HG03045 (cell line): ENCODE measurements around the gene SATB1.

ENCODE experiments used
- ATAC-seq: cut with Tn5 transposase; IDR thresholded peaks from one replicate; pipeline ENCODE4 v1.9.1; 2021; ENCODE audit warnings: mild to moderate bottlenecking, moderate library complexity; ENCODE audit not compliant: unreplicated experiment

Gene SATB1

DNA sequence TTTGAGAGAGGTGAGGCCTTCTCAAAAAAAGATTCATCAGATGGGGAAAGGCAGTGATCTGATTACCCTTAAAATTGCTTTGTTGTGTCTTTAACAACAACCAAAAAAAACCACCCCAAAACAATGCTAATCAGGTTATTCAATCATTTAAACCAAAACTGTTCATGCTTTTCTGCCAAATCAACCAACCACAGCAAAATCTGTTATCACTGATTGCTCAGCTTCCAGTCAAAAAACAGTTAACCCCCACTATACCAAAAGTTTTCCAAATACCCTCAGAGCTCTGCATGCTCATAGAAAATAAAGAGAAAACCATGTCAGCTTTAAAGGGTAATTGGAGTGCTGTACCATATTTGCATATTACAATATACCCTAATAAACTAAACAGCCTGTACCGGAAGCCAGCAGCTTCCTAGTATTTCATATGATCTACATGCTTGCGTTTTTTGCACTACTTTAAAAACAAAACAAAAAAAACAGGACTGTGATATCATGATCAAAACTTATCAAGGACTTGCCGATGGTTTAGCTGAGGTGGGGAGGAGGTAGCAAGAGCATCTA, 22.8 kb downstream of the SATB1 start:
- ATAC-seq: no peak

DNA sequence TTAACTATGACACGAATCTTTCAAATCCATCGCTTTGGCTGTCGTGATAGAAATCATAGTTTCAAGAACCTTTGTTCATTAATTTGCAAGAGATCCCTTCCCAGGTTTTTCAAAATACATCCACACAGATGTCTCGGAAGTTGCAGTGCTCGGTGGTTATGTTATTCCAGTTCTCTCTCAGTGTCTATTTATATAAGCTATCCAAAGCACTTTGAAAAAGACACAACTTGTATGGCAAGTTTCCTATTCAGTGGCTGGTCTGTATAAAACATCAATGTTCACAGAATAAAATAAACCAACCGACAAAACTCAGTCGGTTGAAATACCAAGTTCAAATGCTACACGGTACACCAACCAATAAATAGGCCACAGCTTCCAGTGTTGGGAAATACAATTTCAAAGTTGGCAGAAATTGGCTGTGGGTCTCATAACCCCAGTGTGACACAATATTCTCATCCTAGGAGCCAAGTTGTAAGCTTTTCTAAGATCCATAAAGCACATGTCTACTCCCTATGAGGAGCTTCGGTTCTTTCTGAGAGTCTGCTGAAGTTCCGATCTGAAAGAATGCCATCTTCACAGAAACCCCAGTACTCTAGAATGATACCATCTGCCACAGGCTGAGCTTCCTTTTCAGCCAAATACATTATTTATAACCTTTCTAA, 23.7 kb downstream of the SATB1 start:
- no peak for ATAC-seq

DNA sequence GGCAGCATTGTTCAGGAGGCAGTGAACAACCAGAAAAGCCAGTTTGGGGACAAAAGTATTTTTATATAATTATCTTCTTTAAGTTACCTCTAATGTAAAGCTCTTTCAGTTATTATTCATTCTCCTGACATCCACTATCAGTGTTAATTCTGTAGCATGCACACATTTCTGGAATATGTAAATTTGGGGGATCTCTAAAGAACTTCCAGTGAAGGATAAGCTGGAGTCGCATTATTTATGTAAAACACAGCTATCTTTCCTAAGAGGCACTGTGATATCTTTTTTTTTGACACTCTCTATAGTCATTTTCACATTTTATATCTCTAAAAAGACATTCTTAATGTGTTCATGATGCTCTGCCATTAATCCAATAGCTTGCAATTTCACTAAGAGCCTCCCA, 26.7 kb downstream of the SATB1 start:
- no peak for ATAC-seq

DNA sequence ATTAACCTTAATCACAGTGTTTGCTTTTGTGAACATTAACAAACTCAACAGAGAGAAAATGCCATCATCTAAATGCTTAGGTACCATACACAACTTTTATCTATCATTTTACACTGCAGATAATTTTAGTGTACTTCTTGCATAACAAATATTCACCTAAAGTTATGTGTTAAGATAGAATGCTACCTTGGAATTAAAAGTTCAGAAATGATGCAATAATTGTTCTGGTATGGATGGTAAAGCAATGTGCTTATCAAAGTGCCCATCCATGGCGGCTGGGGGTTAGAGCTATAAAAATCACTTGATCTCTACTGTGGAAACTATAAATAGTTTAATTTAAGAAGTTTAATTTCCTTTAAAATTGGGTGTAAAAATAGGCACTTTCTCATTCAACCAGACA, 28.7 kb downstream of the SATB1 start:
- ATAC-seq: no peak

DNA sequence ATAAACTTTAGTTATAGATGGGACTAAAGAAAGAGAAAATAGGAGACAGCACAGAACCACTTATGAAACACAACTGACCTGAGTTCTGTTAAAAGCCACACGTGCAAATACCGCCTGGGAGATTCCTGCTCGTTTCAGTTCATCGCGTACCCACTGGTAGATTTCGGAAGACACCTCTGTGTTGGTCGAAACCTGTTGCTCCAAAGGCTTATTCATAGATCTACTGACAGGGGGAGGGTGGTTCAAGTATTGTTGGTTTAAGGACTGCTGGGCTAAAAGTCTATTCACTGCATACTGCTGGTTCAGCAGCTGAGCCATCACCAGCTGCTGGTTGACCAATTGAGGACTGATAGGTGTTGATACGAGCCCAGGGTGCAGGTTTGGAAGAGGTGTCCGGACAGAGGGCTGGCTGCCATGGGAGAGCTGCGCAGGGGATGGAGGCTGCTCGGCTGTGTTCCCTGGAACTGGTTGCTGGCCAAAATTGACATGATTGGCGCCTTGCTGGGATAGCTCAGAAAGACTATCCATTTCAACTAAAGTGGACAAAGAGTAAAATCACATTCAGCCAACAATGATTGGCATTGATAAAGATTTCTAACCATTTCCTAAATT, 30.6 kb downstream of the SATB1 start:
- ATAC-seq: no peak

DNA sequence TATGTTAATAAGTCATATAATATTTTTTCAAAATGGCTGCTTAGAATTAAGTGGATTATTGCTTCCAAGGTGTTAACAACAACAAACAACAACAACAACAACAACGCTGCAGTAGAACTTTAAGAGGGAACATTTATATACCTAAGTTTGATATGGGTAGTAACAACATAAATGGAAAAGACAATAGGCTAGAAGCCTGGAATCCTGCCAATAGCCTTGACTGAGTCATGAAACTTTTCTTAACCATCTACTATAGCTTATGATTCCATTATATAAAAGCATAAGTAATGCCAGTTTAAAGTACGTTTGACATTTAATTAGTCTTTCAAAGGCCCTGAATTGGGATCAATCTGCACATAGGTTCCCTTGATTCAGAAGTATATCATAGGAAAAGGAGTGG, 31.2 kb downstream of the SATB1 start:
- no peak for ATAC-seq

DNA sequence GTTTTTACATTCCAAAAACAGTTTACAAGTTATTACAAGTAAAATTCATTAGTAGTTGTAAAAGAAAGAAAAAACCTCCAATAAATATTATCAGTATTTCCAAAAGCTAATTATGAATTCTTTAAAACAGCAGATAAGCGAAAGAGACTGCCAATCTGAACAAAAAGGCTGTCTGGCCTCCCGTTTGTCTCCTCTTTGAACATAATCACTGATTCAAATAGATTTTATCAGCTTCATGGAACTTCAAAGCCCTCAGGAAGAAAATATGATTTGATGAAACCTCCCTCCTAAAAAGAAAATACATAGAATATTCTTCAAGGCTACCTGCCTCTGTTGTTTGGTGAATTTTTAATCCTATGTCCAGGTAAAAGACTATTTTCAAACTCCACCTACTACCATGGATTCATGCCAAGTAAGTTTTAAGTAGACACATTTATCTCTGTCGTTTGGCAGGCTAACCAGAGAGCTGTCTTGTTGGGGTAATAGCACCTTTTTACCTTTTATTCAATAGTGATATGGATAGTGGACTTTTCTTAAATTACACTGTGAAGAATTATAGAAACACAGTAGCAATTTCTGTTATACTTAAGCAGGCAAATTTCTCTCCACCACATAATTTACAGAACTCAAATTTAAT, 35.0 kb downstream of the SATB1 start:
- no peak for ATAC-seq

DNA sequence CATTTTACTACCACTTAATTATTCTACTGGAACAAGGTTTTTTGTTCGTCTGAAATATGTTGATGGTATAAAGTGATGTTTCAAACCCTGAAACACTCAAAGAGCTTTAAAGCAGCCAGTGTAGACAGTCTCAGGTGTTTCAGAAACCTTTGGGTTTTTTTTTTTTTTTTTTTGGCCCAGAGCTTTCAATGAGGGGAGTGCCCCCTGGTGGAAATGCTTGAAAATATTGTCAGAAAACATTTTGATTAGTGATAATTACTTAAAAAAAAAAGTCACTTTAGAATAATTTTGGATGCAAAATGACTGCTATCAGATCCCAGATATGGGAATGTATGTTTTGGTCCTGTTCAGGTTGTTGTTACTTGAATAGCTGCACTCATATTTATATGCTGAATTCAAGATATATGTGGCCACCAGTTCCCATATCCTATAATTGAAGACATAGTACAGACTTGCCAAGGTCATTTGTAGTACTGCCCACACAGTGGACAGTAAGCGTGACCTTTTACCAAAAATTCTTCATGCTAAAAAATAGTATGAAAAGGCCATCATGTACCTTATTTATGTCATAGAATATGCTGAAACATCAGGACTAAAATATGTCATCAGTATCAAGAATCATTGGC, 35.9 kb downstream of the SATB1 start:
- no peak for ATAC-seq

DNA sequence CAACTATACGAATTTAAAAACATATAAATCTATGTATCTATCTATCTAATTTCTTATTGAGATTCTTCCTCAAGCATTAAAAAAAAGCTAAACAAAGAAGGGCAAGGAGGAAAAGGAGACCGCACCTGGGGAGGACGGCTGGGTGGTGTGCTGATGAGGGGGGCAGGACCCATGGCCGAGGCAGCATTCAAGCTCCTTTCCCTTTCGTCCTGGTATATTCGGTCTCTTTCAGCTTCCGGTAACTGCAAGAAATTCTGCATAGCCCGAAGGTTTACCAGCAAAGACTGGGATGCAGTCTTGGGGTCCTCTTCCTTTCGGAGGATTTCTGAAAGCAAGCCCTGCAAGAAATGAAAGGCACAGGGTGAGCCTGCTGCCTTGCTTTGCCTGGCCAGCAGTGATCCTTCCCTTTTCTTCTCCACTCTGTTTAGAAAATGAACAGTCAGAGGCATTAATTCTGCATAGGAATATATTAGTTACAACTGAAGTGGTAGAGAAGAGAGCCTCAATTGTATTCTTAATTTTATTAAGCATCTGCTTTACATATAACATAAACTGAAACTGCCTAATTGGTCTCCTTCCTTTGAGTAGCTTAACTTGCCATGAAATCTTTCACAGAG, 38.8 kb downstream of the SATB1 start:
- no peak for ATAC-seq

DNA sequence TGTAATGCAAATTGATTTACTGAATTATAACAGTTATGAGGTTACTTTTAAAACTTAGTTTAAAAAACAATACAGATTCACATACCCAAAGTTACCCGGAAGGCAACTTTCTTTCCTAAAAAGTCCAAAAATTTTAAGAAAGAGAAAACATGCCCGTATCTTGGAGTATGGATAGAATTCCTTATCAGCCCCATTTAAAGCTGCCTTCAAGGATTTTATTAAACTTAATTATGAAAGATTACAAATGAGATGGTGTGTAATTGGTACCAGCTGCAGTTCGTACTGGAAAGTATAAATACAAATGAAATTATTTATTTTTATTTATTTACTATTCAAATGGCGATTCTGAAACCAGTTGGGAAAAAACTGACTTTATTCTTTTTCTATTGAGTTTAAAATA, 39.4 kb downstream of the SATB1 start:
- no peak for ATAC-seq

DNA sequence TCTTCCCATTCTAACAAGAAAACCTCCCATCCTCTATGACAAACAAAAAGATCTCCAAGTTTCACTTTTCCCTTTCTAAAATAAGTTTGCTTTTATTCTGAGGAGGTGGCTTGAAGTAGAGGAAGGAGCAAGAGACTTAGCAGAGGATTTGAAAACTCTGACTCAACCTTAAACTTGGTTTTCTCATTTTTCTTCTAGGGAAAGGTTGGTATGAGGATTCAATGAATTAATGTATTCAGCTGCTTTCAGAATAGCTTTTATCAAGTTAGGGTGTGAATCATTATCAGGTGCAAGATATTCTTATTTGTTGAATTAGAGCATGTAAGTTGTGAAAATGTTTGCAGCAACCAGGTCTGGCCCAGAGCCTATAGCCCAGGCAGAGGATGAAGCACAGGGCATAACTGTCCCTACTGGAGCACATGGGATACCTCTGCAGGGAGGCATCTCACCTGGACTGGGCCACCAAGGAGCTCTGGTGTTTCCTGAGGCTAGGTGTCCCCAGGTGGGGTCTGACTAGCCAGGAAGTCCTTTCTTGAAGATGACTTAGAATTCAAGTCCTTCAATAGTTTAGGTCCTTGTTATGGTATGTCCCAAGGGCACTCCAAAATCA, 42.3 kb downstream of the SATB1 start:
- no peak for ATAC-seq

DNA sequence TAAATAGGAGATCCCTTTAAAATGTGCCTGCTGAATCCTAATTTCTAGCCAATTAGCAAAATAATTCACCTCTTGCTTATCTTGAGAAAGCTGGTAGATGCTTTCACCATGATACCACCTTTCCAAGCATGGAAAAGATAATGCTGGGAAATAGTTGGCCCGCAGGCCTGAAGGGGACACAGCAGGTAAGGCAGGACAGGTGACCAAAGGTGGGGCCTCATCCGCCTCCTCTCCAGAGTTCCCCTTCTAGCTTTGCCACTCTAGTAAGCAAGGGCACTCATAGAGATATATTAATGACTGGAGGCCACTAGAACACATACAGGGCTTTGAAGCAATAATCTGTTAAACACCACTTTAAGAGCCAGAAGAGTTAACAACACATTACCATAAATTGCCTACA, 45.5 kb downstream of the SATB1 start:
- no peak for ATAC-seq

DNA sequence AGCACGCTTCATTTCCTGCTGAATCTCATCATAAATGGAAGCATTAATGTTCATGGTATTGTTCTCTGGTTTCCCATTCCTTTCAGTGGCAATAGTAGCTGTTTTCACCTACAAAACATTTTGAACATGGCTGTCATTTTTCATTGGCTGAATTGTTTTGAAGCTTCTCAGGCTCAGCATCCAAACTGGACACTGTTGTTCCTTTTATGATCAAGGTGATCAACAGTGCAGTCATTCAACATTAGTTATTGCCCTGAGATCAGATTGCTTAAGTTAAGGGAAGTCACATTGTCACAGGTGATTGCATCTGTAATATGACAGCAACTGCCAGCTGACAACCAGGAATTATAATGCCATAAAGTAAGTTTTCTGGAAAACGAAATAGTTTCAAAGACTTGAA, 46.9 kb downstream of the SATB1 start:
- ATAC-seq: no peak

DNA sequence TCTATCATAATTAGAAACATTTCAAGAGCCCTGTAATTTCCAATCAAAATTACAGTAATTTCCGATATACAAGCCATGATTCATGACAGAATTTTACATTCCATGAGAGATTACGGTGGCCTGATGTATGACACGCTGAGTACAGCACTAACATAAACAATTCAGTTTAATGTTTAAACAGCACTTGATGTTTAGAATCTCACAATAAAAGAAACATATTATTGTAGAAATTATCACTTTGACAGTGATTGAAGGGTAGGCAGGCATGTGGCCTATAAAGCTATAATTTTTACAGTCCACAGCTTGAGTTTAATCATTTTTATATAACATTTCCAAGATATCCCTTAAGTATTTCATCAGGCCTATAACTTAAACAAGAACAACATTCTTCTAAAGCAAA, 48.5 kb downstream of the SATB1 start:
- ATAC-seq: no peak

DNA sequence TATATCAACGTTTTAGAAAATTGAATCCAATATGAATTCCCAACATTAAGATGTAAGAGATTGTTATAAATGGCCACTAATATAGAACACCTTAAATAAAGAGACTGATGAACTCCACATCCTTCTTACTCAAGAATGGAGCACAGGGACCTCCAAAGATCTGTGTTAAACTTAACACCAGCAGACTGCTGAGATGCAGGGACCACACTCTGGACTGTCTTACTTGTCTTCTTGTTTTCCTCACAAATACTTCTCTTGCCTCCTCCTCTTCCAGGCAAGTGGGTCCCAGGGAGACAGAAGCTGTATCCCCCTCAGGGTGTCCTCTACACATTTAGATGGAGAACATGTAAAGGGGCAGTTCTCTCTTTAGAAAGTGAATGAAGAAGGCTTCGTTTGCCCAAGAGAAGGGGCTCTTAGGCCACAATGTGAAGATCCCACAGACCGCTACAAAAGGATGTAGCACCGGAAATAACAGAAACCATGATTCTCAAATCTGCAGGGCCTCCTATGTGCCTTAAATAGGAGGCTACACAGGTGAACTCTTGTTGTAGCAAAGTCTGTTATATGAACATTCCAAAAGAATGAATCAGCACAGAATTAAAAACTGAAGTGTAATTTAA, 52.2 kb downstream of the SATB1 start:
- ATAC-seq: no peak

DNA sequence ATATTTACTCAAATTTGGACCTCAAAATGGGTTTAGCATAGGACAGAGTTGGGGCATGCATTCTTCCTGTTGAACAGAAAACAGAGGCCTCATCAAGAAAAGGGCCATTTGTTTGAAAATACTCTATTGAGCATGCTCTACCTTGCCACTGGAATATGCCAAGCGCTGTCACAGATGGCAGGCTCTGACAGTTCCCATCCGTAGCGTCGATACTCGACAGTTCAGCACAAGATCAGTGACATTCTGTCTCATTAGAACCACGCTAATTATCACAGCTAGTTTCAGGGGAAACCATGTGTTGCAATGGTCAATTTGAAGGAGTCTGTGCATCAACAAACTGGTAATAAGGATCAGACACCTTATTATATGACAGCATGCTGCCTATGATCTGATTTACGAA, 54.5 kb downstream of the SATB1 start:
- no peak for ATAC-seq

DNA sequence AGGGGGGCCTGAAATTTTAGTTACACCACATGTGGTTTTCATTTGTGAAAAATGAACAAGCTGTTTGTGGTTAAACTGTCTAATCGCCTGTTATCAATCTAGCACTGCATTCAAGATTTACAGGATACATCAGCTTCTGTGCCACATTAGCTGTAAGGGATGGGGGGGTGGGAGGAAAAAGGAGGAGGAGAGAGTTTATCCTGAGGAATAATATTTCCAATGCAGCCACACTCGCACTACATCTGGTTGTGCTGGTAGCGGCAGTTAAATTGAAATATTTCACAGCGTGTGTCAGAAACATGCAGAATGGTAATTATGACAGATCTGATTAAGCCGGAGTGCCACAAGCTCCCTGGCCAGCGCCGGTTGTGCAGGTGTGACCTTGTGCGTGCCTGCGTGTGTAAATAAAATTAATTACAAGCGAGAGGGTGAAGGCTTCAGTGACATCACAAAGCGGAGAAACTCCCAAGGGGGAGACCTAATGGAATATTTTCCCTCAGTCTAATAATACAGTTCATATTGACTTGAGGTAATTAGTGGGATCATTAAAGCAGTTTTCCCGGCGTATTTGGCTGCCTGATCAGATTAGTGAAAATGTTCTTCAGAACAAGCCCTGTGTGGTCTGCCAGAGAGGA, 55.5 kb downstream of the SATB1 start:
- no peak for ATAC-seq

DNA sequence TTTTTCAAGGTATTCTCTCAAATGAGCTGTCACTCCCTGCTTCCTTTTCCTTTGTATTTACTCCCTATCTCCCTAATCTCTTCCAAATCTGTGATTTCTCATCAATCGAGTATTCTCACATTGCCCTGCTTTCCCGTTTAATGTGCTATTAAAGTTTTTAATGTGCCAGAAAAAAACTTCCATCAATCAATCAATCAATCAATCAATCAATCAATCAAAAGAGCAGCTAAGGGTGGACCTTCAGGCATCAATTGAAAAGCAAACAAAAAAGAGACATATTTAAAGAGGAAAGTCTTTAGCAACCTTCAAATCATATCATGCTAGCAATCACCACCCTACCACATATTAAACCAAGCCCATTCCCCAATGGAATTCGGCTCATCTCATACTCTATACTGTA, 58.9 kb downstream of the SATB1 start:
- no peak for ATAC-seq

DNA sequence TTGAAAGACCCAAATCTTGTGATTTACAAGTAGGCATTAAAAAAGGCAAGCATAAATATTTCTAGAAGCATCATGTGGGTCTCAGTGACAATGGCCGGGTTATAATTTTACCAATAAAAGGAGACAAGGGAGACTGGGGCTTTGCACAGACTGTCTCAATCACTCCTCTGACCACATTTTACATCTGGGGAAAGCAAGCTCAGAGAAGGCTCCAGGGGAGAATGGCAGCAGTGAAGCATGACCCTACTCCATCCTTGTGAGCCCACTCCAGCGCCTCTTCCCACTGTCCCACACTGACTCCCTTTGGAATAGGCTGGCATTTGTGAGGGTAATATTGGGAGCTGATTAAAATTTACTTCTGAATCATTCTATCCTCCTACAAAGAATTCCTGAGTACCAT, 61.8 kb downstream of the SATB1 start:
- no peak for ATAC-seq

DNA sequence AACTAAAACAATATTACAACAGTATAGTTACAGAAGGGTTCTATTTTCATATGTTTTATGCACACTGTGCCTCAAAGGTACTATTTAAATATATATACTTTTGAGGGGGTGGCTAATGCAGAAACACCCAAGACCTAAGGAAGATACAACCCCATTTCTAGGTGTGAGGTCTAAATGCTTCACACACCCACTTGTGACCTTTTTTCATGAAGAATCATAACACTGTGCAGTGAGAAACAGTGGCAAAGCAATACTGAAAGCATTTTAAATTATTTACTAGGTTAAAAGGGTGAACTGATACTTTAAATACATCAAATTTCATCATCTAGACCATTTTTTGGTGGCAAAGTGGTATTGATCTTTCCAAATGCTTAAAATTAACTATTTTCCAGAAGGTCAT, 67.4 kb downstream of the SATB1 start:
- no peak for ATAC-seq
